Measurements from ENCODE around the gene GPC6. TPM values are rescaled to one million over a fixed set of nuclear protein-coding genes. Genes with fewer than 3 reads are reported as not detected.
A peak's percentile ranks its signal among the peaks of the same experiment; 100 is the strongest.

GPC6 gene
- polyA plus RNA-seq, 1 of the 3 experiments (the other 2 are of a cell fraction): 6.7 TPM

DNA sequence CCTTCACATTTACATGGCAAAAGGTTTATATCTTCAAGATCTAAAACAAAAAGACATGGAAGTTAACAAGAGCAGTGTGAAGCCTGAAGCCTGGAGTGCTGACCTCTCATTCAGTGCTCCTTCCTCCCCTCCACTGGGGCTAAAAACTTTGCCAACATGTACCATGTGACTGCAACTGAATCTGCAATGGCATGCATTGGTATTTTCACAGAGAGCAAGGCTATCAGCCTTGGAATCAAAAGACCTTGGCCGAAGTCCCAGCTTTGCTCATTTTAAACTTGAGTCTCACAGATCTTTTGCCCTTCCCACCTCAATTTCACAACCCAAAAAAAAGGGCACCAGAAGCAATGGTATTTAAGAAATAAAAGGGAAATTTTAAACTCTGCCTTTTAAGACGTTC, 927.8 kb downstream of the GPC6 start (continued):
- TF ChIP-seq MXI1 (IDR thresholded peaks at IDR 0.05; ENCODE audit: low read depth, low read length) (no peak), EZH2phosphoT487 (IDR thresholded peaks at IDR 0.05; ENCODE audit: borderline replicate concordance, low read depth) (no peak), POLR2AphosphoS5 (IDR thresholded peaks at IDR 0.05; ENCODE audit: low read depth, low read length) (peak; percentile 15; the same call in 1 of the 2 replicates), MEF2A (IDR thresholded peaks at IDR 0.05; ENCODE audit: borderline replicate concordance, low read depth) (no peak), CHD2 (IDR thresholded peaks at IDR 0.05; ENCODE audit: low read length, partially characterized antibody) (no peak), SIN3A (IDR thresholded peaks at IDR 0.05; ENCODE audit: borderline replicate concordance, low read depth, low read length) (no peak), NRF1 (IDR thresholded peaks at IDR 0.05; ENCODE audit: low read depth, low read length) (no peak), RCOR1 (IDR thresholded peaks at IDR 0.05; ENCODE audit: low read length) (no peak), TCF12 (IDR thresholded peaks at IDR 0.05) (peak; percentile 72; the same call in 1 of the 2 replicates), SMC3 (IDR thresholded peaks at IDR 0.05; ENCODE audit: low read depth, low read length) (no peak)
- TF ChIP-seq, protein P1, sequence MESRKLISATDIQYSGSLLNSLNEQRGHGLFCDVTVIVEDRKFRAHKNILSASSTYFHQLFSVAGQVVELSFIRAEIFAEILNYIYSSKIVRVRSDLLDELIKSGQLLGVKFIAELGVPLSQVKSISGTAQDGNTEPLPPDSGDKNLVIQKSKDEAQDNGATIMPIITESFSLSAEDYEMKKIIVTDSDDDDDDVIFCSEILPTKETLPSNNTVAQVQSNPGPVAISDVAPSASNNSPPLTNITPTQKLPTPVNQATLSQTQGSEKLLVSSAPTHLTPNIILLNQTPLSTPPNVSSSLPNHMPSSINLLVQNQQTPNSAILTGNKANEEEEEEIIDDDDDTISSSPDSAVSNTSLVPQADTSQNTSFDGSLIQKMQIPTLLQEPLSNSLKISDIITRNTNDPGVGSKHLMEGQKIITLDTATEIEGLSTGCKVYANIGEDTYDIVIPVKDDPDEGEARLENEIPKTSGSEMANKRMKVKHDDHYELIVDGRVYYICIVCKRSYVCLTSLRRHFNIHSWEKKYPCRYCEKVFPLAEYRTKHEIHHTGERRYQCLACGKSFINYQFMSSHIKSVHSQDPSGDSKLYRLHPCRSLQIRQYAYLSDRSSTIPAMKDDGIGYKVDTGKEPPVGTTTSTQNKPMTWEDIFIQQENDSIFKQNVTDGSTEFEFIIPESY (IDR thresholded peaks at IDR 0.05; ENCODE audit: borderline replicate concordance, low read depth): no peak

DNA sequence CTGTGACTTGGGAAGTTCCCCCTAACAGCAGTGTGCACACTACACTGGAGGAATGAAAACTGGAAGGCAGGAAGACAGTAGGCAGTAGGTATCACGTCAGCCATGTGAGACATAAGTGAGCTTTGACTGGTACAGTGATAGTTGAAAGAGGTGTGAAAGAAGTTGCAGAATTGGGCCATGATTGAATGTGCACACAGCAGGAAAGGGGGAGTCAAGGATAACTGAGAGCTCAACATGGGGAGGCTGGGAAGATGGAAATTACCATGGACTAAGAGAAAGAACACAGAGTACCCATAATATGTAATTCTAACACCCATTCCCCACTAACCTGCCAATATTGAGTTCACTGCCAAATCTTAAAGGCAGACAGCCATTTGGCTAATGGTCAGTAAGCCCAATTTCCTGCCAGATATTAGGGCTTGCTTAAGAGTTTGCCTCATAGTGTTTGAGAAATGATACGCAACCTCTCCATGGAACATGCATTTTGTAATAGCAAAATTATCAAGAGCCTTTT, 931.2 kb downstream of the GPC6 start:
- ChIA-PET CTCF (interaction anchor here (0.7 kb wide), 1 partner anchor 102 kb away, joined by 3 read pairs; no protein-coding TSS in a partner anchor), POLR2A (no interaction called here)
- Histone ChIP-seq H3K4me2 (no peak overlapping the region), H3K9me3 (no peaks in the 10 kb centered on the region), H3F3A (replicated peaks; ENCODE audit: insufficient read depth) (no peaks in the 10 kb centered on the region), H3K79me2 (ENCODE audit: insufficient read depth) (no peaks in the 10 kb centered on the region), H3K4me1 (ENCODE audit: control insufficient read depth in 1 of 2, insufficient read depth in 2 of 2, low read depth in 1 of 2, low read length in 1 of 2) (peaks cover 3 to 7% of the 10 kb centered on the region in 2 experiments; a peak in 3 of 4 replicates), H4K20me1 (ENCODE audit: insufficient read depth) (no peaks in the 10 kb centered on the region), H3K27ac (ENCODE audit: low read depth in 2 of 2, low read length in 1 of 2) (no peak overlapping the region), H2AFZ (ENCODE audit: low read depth) (no peak overlapping the region), H3K36me3 (replicated peaks in 1 of 2; ENCODE audit: control insufficient read depth in 1 of 2, insufficient read depth in 2 of 2, low read length in 1 of 2) (no peaks in the 10 kb centered on the region), H3K27me3 (ENCODE audit: insufficient read depth) (no peaks in the 10 kb centered on the region), H3K9me2 (no peaks in the 10 kb centered on the region), H3K4me3 (ENCODE audit: low read depth in 2 of 2, low read length in 1 of 2) (no peak overlapping the region), H3K9ac (no peak overlapping the region)
- 91% methylated on average over 2 of the region's 2 CpGs for WGBS (ENCODE audit: low lambda C conversion rate)
- DNase-seq: no peak
- TF ChIP-seq RCOR1 (IDR thresholded peaks at IDR 0.05; ENCODE audit: low read length): no peak
- TF ChIP-seq YY1 (IDR thresholded peaks at IDR 0.05; ENCODE audit: low read depth): no peak
- TF ChIP-seq, protein P2, sequence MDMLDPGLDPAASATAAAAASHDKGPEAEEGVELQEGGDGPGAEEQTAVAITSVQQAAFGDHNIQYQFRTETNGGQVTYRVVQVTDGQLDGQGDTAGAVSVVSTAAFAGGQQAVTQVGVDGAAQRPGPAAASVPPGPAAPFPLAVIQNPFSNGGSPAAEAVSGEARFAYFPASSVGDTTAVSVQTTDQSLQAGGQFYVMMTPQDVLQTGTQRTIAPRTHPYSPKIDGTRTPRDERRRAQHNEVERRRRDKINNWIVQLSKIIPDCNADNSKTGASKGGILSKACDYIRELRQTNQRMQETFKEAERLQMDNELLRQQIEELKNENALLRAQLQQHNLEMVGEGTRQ (IDR thresholded peaks at IDR 0.05; ENCODE audit: borderline replicate concordance, low read depth, low read length): no peak
- TF ChIP-seq SMC3 (IDR thresholded peaks at IDR 0.05; ENCODE audit: low read depth, low read length): no peak
- TF ChIP-seq TAF1 (IDR thresholded peaks at IDR 0.05; ENCODE audit: borderline replicate concordance, low read depth, low read length): no peak
- TF ChIP-seq EZH2phosphoT487 (IDR thresholded peaks at IDR 0.05; ENCODE audit: borderline replicate concordance, low read depth): no peak
- TF ChIP-seq POLR2AphosphoS5 (IDR thresholded peaks at IDR 0.05; ENCODE audit: low read depth, low read length): no peak
